ENCODE data around the gene TMBIM4.
"Not testable (repeated sequence)": the region's sequence is repeated elsewhere in the genome, so short reads cannot be mapped to it uniquely, and the experiment has no call there.

Gene TMBIM4, protein sequence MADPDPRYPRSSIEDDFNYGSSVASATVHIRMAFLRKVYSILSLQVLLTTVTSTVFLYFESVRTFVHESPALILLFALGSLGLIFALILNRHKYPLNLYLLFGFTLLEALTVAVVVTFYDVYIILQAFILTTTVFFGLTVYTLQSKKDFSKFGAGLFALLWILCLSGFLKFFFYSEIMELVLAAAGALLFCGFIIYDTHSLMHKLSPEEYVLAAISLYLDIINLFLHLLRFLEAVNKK

DNA sequence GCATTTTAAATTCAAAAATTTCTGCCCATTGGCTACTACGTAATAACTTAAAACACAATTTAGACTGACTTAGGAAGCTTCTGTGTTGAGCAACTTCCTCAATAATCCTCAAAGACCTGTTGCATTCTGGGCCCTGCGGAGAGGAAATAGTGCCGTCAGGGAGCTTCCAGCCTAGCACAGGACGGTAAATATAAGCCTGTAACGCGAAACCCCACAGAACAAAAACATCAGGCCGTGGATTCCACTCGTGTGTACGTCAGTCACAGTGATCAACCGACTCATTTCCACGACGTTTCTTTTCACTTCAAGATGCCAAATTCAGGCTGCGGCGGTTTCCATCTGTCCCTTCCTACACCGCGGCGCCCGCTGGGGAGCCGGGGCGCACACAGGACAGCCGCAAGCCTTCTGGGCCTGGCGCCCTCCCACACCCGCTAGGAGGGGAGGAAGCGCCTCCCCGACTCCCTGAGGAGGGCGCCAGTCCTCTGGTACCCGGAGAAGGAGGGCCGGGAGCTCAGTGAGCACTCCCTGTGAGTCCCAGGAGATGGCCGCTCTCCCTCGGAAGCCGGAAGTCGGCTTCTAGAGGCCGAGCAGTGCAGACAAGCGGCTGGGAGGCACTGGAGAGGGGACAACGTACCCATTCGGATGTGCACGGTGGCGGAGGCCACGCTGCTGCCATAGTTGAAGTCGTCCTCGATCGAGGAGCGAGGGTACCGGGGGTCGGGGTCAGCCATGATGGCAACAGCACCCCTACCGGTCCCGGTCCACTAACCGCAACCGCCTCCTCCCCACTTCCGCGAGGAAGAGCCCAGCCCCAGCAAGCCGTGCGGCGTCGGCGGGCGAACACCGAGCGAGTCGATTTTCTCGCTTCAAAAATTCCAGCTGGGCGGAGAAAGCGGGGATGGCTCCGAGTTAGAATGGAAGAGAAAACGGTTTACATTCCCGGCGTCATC lies at the start of gene TMBIM4:
Gene TMBIM4, minus strand, starts transcription at position 776 of the 950 bp plus-strand sequence. Its CDS starts 45 bp downstream, at position 731.
- DNase-seq: peak; percentile 55 to 66 (median 64)

DNA sequence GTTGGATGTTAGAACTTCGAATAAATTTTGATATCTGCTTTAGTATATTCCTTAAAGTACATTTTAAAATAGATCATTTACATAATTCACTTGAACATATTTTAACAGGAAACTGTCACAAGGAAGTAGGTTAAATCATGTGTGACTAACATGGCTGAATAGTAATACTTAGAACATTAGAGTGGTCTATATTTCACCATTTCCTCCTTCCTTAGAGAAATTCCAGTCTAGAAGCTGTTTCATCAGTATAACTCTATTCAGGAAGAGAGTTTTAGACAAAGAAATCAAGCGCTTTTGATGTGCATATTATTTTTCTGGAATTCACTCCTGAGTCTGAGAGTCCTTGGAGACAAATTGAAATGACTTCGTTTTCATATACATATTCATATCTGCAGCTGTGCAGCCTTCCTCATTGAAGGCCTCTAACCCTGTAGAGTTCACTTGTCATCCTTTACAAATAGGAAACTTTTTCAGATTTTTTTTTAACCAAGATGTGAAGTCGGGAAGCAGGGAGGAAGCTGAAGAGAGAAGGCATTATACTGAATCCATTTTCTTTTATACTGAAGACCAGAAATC lies 47.6 kb upstream of the TMBIM4 start:
- DNase-seq: no peak

DNA sequence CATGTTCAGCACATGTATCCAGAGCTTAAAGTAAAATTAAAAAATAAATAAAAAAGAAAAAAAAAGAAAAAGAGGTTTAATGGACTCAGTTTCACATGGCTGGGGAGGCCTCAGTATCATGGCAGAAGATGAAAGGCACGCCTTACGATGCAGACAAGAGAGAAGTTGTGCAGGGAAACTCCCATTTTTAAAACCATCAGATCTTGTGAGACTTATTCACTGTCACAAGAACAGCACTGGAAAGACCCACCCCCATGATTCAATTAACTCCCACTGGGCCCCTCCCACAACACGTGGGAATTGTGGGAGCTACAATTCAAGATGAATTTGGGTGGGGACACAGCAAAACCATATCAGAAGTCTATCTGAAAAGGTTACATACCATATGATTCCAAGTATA lies 43.2 kb upstream of the TMBIM4 start:
- DNase-seq: not testable (repeated sequence)

GRCh38 chr12:66211573-66211972 lies 41.8 kb upstream of the TMBIM4 start:
- not testable (repeated sequence) for DNase-seq

- no peak for DNase-seq
Observed at GRCh38 chr12:66210840-66211239, 41.0 kb upstream of the TMBIM4 start.

GRCh38 chr12:66206141-66206540 lies 36.3 kb upstream of the TMBIM4 start:
- no peak for DNase-seq

DNA sequence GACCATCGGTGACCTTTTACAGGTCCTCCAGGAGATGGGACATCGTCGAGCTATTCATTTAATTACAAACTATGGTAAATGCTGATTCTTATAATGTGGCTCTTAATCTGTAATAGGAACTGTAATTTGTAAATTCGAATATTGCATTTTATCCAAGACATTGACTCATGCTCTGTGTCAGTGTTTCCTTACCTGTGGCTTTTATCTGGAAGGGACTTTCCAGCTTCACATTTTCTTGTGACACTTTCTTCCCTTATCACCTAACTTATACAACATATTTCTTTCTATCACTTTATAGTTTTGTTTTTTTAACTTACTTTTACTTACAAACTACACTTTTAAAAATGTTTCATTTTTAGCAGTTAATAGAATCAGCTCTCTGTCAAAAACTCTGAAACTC lies 34.0 kb upstream of the TMBIM4 start:
- no peak for DNase-seq

- no peak for DNase-seq
Observed at GRCh38 chr12:66199831-66200509, 30.2 kb upstream of the TMBIM4 start.

- no peak for DNase-seq
Observed at GRCh38 chr12:66199141-66199540, 29.3 kb upstream of the TMBIM4 start.

GRCh38 chr12:66197495-66197921 lies 27.7 kb upstream of the TMBIM4 start:
- DNase-seq: no peak

GRCh38 chr12:66196806-66197205 lies 27.0 kb upstream of the TMBIM4 start:
- DNase-seq: no peak

- DNase-seq: no peak
Observed at GRCh38 chr12:66195242-66195641, 25.4 kb upstream of the TMBIM4 start.

DNA sequence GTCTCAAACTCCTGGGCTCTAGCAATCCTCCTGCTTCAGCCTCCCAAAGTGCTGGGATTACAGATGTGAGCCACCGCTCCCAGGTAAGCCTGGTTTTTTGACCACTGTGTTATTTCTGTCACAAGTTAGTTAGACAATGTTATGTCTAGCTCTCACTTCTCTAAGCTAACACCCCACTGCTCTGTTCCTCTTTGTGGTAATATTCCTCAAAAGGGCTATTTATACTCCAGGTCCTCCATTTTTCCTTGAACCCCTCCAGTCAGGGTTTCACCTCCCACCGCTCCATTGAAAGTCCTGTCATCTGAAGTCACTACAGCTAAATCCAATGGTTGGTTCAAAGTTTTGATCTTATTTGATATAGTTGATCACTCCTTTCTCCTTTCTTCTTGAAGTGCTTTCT lies 24.3 kb upstream of the TMBIM4 start:
- DNase-seq: no peak

DNA sequence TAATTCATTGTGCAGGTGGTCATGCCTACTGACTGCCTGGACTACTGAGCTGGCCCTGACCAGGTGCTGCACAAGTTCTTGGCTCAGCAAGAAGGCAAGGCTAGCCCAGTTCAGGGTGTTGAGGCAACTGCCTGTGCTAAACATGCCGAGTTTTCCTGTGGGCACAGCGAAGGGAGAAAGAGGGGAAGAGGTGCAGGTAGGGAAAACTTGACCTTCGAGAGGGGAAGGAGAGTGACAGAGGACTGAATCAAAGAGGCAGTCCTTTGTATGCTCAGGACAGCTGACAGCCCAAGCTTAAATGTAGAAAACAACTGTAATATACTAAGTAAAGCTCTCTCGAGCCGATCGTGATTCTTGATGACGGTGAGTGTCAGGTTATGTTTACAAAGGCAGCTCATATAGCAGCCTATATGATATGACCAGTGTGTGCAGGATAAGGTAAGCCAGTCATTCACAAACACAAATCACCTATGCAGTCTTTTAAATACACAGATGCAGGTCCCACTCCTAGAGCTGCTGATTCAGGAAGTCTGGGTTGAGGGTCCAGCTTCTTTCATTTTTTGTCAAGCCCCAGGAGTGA lies 21.8 kb upstream of the TMBIM4 start:
- DNase-seq: no peak

DNA sequence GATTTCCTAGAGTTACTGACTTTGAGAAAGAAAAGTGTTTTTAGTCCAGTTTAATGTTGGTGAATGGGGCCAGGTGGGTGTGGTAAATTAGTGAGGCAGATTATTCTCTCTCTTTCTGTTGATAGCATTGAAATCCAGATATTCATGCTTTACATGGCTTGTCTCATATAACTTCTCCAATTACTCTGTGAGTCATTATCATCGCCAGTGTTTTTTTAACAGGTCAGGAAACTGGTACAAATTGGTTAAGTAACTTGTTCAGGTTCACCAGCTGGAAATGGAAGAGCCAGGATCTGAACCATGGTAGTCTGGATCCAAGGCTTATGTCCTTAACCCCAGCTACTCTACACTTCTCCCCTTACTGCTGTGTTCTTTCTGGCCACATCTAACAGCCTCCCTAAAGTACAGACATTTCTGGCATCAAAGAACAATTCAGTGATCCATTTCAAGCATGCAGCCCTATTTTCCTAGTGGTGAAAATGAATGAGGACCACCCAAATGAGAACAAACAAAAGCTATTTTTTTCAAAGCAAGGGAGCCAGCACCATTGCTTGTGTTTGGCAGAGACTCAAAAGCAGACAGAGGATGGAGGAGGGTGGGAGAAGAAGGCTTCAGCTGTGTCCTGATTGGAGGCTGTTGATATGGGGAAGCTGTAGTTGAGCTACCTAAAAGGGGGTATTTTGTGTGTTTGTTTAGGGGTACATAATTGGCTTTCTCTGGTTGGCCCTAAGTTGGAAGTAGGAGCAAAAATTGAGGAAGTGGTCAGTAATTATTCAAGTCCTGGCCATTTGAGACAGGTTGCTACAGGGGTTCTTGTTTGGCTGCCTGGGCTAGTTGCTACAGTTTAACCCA lies 20.9 kb upstream of the TMBIM4 start:
- no peak for DNase-seq

DNA sequence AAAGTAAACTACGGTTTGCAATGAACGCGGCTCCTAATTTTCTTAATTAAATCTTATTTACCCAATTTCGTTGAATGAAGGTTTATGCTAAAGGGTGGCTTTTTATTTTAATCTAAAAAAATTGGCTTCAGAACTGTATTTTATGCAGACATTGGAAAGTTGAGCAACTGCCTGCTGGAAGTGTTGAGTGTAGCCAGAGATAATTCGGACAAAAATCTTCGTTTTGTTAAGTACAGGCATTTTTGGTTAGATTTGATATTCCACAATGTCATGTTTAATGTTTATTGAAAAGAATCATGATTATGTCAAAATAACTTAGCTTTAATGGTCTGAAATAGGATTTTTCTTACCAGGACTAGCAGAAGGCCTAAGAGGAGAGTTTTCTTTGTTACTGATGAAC lies 20.1 kb upstream of the TMBIM4 start:
- DNase-seq: no peak

GRCh38 chr12:66189486-66189843 lies 19.7 kb upstream of the TMBIM4 start:
- DNase-seq: no peak

DNA sequence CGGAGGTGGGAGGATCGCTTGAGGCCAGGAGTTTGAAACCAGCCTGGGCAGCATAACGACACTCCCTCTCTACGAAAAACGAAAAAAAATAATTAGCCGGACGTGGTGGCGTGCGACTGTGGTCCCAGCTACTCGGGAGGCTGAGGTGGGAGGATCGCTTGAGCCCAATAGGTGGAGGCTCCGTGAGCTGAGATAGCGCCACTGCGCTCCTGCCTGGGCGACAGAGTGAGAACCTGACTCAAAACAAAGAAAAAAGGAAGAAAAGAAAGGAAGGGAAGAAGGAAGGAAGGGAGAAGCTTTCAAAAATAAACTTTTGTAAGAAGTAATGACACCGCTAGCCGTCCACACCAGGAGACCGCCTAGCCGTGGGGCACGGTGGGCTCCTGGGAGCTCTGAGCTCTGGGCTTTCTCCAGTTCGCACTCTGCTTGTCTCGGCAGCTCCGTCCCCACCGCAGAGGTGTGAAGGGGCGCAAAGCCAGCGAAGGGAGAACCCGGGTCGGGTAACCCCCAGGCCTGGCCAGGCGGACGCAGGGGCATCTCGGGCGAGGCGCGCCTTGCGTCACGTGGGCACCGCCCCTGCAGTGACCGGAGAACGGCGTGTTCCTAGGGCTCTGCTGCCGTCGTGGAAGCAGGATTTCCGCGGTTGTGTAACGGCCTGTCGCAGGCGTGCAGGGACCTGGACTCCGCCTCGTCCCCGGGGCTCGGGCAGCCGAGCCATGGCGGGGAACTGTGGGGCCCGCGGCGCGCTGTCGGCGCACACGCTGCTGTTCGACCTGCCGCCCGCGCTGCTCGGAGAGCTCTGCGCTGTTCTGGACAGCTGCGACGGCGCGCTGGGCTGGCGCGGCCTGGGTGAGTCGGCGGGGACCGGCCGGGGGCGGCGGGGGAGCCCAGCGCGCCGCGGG lies 19.0 kb upstream of the TMBIM4 start, which contains the start of gene IRAK3:
Gene IRAK3, plus strand, starts transcription at position 631 of the 902 bp plus-strand sequence. Its CDS starts 86 bp downstream, at position 717.
- peak in 1 of 4 experiments; percentile 21 for DNase-seq

DNA sequence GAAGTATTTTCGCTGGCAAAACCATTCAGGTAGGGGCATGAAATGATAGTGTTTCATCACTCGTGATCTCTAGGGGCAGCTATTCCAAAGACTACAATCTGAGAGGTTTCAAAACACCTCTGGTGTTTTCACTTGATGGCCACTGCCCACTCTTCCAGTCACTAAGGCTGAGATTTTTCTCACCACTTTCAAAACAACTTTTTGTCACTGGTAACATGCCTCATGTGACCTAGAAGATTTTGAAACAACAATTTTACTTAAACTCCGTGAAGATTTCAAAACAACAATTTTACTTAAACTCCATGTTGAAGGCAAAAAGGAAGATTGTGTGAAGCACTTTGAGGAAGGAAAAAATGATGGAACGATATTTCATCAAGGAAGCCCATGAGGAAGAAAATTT lies 18.0 kb upstream of the TMBIM4 start:
- no peak for DNase-seq

GRCh38 chr12:66187036-66187435 lies 17.2 kb upstream of the TMBIM4 start:
- no peak for DNase-seq

GRCh38 chr12:66184822-66185221 lies 15.0 kb upstream of the TMBIM4 start:
- DNase-seq: not testable (repeated sequence)

Measured in activated CD4-positive, CD25-positive, alpha-beta regulatory T cell (primary cell).